Measurements from ENCODE around the gene CRYBA2.

DNA sequence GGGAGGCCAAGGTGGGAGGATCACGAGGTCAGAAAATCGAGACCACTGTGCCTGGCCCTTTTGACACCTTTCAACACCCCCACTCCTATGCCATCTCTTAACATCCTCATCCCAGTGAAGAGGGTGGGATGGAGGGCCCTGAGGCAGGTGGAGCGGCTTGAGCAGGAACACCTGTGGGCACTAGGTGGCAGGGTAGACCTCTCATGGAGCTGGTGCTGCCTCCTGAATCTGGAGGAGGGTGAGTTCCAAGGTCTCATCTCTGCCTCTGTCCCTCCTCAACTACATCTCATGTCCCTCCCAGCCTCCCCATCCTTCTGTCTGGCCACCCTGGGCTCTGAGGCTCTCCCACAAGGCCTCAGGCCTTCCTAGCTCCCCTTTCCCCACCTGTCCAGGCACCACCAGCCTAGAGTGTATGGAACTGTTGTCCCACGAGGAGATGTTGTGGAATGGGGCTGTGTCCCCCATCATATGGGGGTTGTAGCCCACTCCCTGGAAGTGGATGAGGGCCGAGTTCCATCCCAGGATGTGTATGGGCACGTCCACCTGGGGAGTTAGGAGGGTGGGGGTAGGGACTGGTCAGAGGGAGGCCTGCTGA is 17.0 kb upstream of the CRYBA2 start:
- TF ChIP-seq EZH2 (IDR thresholded peaks at IDR 0.05) (no peak), POLR2AphosphoS5 (IDR thresholded peaks at IDR 0.05; ENCODE audit: borderline replicate concordance, low read depth, low read length) (no peak)
